Measurements from ENCODE around the gene PDPK1. TPM values are rescaled to one million over a fixed set of nuclear protein-coding genes. Genes with fewer than 3 reads are reported as not detected.

The PDPK1 gene
- polyA plus RNA-seq, 1 donor (not counting 4 experiments of a cell fraction or from before 2014, with no cell fraction given) = 23.4 TPM

DNA sequence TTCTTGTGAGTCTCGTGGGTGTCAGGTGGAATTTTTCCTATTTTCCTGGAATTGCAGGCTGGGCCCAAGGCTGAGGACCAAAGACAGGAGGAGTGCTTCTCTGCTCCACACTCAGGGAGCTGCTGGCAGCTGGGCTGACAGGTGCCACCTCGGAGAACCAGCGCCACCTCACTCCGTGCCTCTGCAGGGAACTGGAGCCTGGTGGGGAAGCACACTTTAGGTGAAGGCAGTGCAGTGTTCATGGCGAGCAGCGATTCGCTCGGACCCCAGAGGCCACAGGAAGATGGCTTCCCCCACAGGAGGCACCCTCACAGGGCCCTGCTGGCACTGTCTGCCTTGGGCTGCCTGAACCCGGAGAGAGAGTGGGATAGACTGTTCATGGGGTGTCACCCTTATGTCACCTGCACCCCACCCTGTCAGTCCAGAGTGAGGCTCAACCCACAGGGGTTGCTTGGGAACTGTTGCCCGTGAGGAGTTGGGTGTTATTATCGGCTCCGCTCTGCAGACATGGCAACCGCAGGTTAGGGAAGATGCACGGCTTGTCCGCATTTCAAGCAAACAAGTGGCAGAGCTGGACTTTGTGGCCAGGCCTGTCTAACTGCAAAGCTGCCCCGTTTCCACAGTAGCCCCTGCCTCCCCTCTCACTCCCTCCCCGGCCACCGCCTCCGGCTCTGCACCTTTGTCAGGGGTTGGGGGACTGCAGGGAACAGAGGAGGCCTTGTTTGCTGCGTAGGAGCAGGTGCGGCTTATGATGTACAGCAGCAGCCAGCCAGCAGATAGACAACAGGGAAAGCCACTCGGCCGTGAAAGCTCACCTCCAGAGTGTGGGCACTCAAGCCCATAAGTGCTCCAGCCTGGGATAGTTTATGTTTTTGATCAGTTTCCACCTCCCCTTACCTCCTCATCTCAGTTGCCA lies 47.4 kb upstream of the PDPK1 start:
- Histone ChIP-seq H3K4me1 (ENCODE audit: control insufficient read depth, extremely low read depth, insufficient read depth, low read length) (peaks cover 3% of the 10 kb centered on the region), H3K9me3 (ENCODE audit: control insufficient read depth, low read depth, low read length) (no peaks in the 10 kb centered on the region), H3K79me2 (ENCODE audit: control insufficient read depth, insufficient read depth, low read length) (no peaks in the 10 kb centered on the region), H3K4me3 (ENCODE audit: control insufficient read depth in 2 of 3, extremely low read depth in 1 of 3, insufficient read depth in 2 of 3, low read depth in 1 of 3, low read length in 3 of 3) (no peak overlapping the region), H3K27ac (ENCODE audit: control insufficient read depth, insufficient read depth, low read length) (no peak overlapping the region), H3K36me3 (ENCODE audit: control insufficient read depth in 2 of 2, extremely low read depth in 1 of 2, insufficient read depth in 2 of 2, low read length in 2 of 2) (no peaks in the 10 kb centered on the region), H3K4me2 (ENCODE audit: control insufficient read depth, extremely low read depth, insufficient read depth, low read depth, low read length) (no peak overlapping the region), H4K20me1 (ENCODE audit: control insufficient read depth, extremely low read depth, insufficient read depth, low read length) (peaks cover 3% of the 10 kb centered on the region), H2AFZ (ENCODE audit: control insufficient read depth, low read length) (no peak overlapping the region), H3K9me1 (ENCODE audit: control insufficient read depth, extremely low read depth, insufficient read depth, low read length) (no peaks in the 10 kb centered on the region), H3K27me3 (ENCODE audit: control insufficient read depth, extremely low read depth, insufficient read depth, low read length) (no peaks in the 10 kb centered on the region), H3K9ac (ENCODE audit: control insufficient read depth, extremely low read depth, insufficient read depth, low read length) (no peak overlapping the region)
- TF ChIP-seq EZH2 (IDR thresholded peaks at IDR 0.05; ENCODE audit: low read length) = no peak
- TF ChIP-seq, protein P1, sequence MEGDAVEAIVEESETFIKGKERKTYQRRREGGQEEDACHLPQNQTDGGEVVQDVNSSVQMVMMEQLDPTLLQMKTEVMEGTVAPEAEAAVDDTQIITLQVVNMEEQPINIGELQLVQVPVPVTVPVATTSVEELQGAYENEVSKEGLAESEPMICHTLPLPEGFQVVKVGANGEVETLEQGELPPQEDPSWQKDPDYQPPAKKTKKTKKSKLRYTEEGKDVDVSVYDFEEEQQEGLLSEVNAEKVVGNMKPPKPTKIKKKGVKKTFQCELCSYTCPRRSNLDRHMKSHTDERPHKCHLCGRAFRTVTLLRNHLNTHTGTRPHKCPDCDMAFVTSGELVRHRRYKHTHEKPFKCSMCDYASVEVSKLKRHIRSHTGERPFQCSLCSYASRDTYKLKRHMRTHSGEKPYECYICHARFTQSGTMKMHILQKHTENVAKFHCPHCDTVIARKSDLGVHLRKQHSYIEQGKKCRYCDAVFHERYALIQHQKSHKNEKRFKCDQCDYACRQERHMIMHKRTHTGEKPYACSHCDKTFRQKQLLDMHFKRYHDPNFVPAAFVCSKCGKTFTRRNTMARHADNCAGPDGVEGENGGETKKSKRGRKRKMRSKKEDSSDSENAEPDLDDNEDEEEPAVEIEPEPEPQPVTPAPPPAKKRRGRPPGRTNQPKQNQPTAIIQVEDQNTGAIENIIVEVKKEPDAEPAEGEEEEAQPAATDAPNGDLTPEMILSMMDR (optimal IDR thresholded peaks at IDR 0.05 in 1 of 3, IDR thresholded peaks at IDR 0.05 in 1 of 3, conservative IDR thresholded peaks at IDR 0.05 in 1 of 3; ENCODE audit: extremely low read depth in 1 of 3, insufficient read depth in 2 of 3, low read length in 3 of 3) = no peak
- no peak for DNase-seq (ENCODE audit: low read depth, low spot score)
- dilution Hi-C loops (cut with MboI; ENCODE audit: extremely low pct_ligation_motif_present, low sequenced_read_pairs) = no loop called here
- FAIRE-seq = no peak

DNA sequence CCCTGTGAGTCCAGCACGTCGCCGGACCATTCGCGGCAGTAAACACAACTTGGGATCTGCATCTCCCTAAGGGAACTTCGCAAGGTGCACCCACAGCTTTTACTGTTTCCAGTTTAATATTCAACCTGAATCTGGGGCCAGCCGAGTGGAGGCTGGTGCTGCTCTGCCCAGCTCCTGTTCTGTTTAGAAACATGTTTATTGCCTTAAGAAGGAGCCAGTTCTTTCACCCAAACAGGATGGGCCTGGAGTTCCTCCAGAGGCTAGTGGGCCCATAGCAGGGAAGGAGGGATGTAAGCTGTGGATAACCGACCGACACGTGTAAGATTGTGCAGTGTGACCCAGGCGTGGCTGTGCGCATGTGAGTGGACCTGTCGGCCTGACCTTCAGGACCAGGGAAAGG lies 45.5 kb upstream of the PDPK1 start:
- no peak for TF ChIP-seq EZH2 (IDR thresholded peaks at IDR 0.05; ENCODE audit: low read length)
- TF ChIP-seq, protein P1 (optimal IDR thresholded peaks at IDR 0.05 in 1 of 3, IDR thresholded peaks at IDR 0.05 in 1 of 3, conservative IDR thresholded peaks at IDR 0.05 in 1 of 3; ENCODE audit: extremely low read depth in 1 of 3, insufficient read depth in 2 of 3, low read length in 3 of 3) = no peak
- Histone ChIP-seq H3K36me3 (ENCODE audit: control insufficient read depth in 2 of 2, extremely low read depth in 1 of 2, insufficient read depth in 2 of 2, low read length in 2 of 2) (peaks cover 0 to 11% of the 10 kb centered on the region in 2 experiments), H3K27me3 (ENCODE audit: control insufficient read depth, extremely low read depth, insufficient read depth, low read length) (no peaks in the 10 kb centered on the region), H4K20me1 (ENCODE audit: control insufficient read depth, extremely low read depth, insufficient read depth, low read length) (peaks cover 3% of the 10 kb centered on the region), H3K9me3 (ENCODE audit: control insufficient read depth, low read depth, low read length) (no peaks in the 10 kb centered on the region), H2AFZ (ENCODE audit: control insufficient read depth, low read length) (no peak overlapping the region), H3K4me2 (ENCODE audit: control insufficient read depth, extremely low read depth, insufficient read depth, low read depth, low read length) (no peak overlapping the region), H3K27ac (ENCODE audit: control insufficient read depth, insufficient read depth, low read length) (no peak overlapping the region), H3K9ac (ENCODE audit: control insufficient read depth, extremely low read depth, insufficient read depth, low read length) (no peak overlapping the region), H3K79me2 (ENCODE audit: control insufficient read depth, insufficient read depth, low read length) (no peaks in the 10 kb centered on the region), H3K4me3 (ENCODE audit: control insufficient read depth in 2 of 3, extremely low read depth in 1 of 3, insufficient read depth in 2 of 3, low read depth in 1 of 3, low read length in 3 of 3) (no peak overlapping the region), H3K4me1 (ENCODE audit: control insufficient read depth, extremely low read depth, insufficient read depth, low read length) (peaks cover 9% of the 10 kb centered on the region), H3K9me1 (ENCODE audit: control insufficient read depth, extremely low read depth, insufficient read depth, low read length) (no peaks in the 10 kb centered on the region)
- FAIRE-seq (no peak), DNase-seq (ENCODE audit: low read depth, low spot score) (no peak)
- dilution Hi-C loops (cut with MboI; ENCODE audit: extremely low pct_ligation_motif_present, low sequenced_read_pairs) = no loop called here
